Activated CD8-positive, alpha-beta T cell treated with anti-CD3 and anti-CD28 coated beads for 36 hours (primary cell): ENCODE measurements around the gene TTPAL. TPM values are rescaled to one million over a fixed set of nuclear protein-coding genes. Genes with fewer than 3 reads are reported as not detected.
A peak's percentile ranks its signal among the peaks of the same experiment; 100 is the strongest.

Experiments
- ATAC-seq: fragments of 200-7000 bp; cut with Tn5 transposase; one replicate; pipeline ENCODE4 v1.10.0; 2021; ENCODE audit warnings: mild to moderate bottlenecking, moderate library complexity
- CTCF ChIA-PET: fragments of 350-600 bp; sonication (Branson Sonifier 250); formaldehyde crosslinking; loops from one replicate; lab custom pipeline; 2021; ENCODE audit warnings: antibody characterized with exemption; lab: Charles Lee
- POLR2A ChIA-PET: fragments of 350-600 bp; sonication (Branson Sonifier 250); formaldehyde crosslinking; loops from one replicate; lab custom pipeline; 2021; ENCODE audit warnings: antibody characterized with exemption; lab: Charles Lee
- DNase-seq: peaks from one replicate; pipeline ENCODE4 v3.0.0-alpha.2; 2020
- H3K27ac Mint-ChIP-seq: one replicate; pipeline ENCODE4 v1.8.0; 2021; ENCODE audit warnings: mild to moderate bottlenecking, mixed read lengths
- H3K27me3 Mint-ChIP-seq: one replicate; pipeline ENCODE4 v1.8.0; 2021; ENCODE audit warnings: mixed read lengths
- H3K36me3 Mint-ChIP-seq: one replicate; pipeline ENCODE4 v1.8.0; 2021; ENCODE audit warnings: low read depth, mixed read lengths
- H3K4me1 Mint-ChIP-seq: one replicate; pipeline ENCODE4 v1.8.0; 2021; ENCODE audit warnings: low read depth, mixed read lengths
- H3K4me3 Mint-ChIP-seq: one replicate; pipeline ENCODE4 v1.8.0; 2021; ENCODE audit warnings: mild to moderate bottlenecking, moderate library complexity, mixed read lengths
- H3K9me3 Mint-ChIP-seq: one replicate; pipeline ENCODE4 v1.8.0; 2021; ENCODE audit warnings: mixed read lengths
- intact Hi-C: fragments of 100-400 bp; cut with micrococcal nuclease; formaldehyde crosslinking; loops from one replicate; pipeline ENCODE4 v1.10.0; 2022
- total RNA-seq, 2 experiments: library from RNA; stranded (reverse); gene quantifications; one replicate each; pipeline ENCODE4 v1.2.3, GENCODE V29; 2021
- TF ChIP-seq, protein P1 (sequence below): fragments of 200-600 bp; IDR thresholded peaks from one replicate; pipeline ENCODE4 v1.8.0; 2022; ENCODE audit warnings: antibody characterized with exemption, mild to moderate bottlenecking

The TTPAL gene
- total RNA-seq, 2 experiments from 2014 or later, result 15.2 to 19.5 TPM

DNA sequence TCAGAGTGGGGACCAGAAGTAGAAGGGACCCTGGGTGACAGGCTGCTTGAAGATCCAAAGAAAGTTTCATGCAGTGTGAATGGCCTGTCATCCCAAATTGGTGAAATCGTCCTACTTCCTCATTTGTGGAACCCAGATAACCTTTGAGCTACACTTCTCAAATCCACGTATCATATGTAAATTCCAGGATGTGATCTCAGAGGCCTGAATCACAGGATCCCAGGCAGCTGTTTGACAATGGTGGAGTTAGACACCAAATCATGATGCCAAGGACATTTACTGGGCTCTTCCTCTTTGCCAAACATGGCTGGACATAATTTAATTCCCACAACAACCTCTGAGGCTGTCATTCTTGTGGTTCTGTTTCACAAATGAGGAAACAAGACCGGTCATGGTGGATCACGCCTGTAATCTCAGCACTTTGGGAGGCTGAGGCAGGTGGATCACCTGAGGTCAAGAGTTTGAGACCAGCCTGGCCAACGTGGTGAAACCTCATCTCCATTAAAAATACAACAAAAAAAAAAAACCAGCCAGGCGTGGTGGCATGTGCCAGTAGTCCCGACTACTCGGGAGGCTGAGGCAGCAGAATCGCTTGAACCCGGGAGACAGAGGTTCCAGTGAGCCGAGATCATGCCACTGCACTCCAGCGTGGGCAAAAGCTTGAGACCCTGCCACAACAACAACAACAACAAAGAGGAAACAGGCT, 39.9 kb upstream of the TTPAL start:
- CTCF ChIA-PET, result no interaction called here
- Mint-ChIP-seq H3K27ac (no peak overlapping the region), H3K36me3 (no peaks in the 10 kb centered on the region), H3K27me3 (peaks cover 7% of the 10 kb centered on the region), H3K4me1 (no peaks in the 10 kb centered on the region), H3K4me3 (no peak overlapping the region), H3K9me3 (no peaks in the 10 kb centered on the region)
- TF ChIP-seq, protein P1, sequence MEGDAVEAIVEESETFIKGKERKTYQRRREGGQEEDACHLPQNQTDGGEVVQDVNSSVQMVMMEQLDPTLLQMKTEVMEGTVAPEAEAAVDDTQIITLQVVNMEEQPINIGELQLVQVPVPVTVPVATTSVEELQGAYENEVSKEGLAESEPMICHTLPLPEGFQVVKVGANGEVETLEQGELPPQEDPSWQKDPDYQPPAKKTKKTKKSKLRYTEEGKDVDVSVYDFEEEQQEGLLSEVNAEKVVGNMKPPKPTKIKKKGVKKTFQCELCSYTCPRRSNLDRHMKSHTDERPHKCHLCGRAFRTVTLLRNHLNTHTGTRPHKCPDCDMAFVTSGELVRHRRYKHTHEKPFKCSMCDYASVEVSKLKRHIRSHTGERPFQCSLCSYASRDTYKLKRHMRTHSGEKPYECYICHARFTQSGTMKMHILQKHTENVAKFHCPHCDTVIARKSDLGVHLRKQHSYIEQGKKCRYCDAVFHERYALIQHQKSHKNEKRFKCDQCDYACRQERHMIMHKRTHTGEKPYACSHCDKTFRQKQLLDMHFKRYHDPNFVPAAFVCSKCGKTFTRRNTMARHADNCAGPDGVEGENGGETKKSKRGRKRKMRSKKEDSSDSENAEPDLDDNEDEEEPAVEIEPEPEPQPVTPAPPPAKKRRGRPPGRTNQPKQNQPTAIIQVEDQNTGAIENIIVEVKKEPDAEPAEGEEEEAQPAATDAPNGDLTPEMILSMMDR, result no peak
- intact Hi-C loops, result no loop called here
- DNase-seq (no peak), ATAC-seq (no peak)
- POLR2A ChIA-PET, result no interaction called here

DNA sequence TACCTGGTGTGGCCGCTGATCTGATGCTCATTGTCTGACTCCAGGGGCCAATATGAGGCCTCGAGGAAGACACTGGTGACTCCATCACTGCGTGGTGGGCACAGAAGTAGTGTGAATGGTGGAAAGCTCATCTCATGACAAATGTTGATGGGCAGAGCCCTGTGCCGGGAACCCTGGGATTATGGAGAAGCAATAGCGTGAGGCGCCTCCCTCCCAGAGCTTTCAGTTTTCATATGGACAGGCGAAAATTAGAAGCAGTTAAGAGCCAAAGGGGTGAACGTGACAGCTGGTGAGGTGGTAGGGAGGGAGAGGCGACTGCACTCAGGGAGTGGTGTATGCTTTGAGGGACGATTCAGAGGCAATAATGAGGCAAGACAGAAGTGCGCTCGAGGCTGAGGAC, 39.3 kb upstream of the TTPAL start:
- H3K4me1 Mint-ChIP-seq, result no peaks in the 10 kb centered on the region
- ATAC-seq, result no peak
- ChIA-PET POLR2A (no interaction called here), CTCF (no interaction called here)
- DNase-seq, result no peak
- H3K27ac Mint-ChIP-seq, result no peak overlapping the region
- peaks cover 5% of the 10 kb centered on the region for H3K27me3 Mint-ChIP-seq
- intact Hi-C loops, result no loop called here
- no peak overlapping the region for H3K4me3 Mint-ChIP-seq
- H3K9me3 Mint-ChIP-seq, result no peaks in the 10 kb centered on the region
- TF ChIP-seq, protein P1, result no peak
- no peaks in the 10 kb centered on the region for H3K36me3 Mint-ChIP-seq

DNA sequence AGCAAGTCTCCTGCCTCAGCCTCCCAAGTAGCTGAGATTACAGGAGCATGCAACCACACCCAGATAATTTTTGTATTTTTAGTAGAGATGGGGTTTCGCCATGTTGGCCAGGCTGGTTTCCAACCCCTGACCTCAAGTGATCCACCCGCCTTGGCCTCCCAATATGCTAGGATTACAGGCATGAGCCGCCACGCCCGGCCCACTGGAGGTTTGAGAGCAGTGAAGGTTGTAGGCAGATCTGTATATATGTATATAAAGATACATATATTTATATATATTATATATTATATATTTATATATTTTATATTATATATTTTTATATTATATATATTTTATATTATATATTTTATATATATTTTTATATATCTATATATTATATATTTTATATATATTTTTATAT, 38.2 kb upstream of the TTPAL start:
- ATAC-seq, result no peak
- H3K27ac Mint-ChIP-seq, result no peak overlapping the region
- peak; percentile 7 for DNase-seq
- H3K36me3 Mint-ChIP-seq, result no peaks in the 10 kb centered on the region
- TF ChIP-seq, protein P1, result no peak
- peaks cover 1% of the 10 kb centered on the region for H3K27me3 Mint-ChIP-seq
- ChIA-PET CTCF (no interaction called here), POLR2A (no interaction called here)
- no peak overlapping the region for H3K4me3 Mint-ChIP-seq
- intact Hi-C loops, result no loop called here
- H3K4me1 Mint-ChIP-seq, result no peaks in the 10 kb centered on the region
- no peaks in the 10 kb centered on the region for H3K9me3 Mint-ChIP-seq

DNA sequence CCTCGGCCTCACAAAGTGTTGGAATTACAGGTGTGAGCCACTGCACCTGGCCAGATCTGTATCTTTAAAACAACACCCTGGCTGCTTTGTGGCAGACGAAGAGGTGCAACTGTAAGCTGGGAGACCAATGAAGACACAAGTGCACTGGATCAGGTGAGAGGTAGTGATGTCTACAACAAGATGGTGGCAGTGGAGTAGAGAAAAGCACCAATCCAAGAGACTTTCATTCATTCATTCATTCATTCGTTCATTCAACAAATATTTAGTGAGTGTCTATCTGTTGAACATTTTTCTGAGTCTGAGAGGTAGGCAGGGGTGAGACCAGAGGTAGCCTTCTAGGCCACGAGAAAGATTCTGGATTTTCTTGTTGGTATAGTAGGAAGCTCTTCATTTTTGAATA, 36.9 kb upstream of the TTPAL start:
- intact Hi-C loops, result no loop called here
- no peaks in the 10 kb centered on the region for H3K9me3 Mint-ChIP-seq
- peaks cover 1% of the 10 kb centered on the region for H3K27me3 Mint-ChIP-seq
- ATAC-seq, result no peak
- no peak overlapping the region for H3K27ac Mint-ChIP-seq
- DNase-seq, result peak; percentile 5
- TF ChIP-seq, protein P1, result no peak
- CTCF ChIA-PET, result no interaction called here
- no peaks in the 10 kb centered on the region for H3K4me1 Mint-ChIP-seq
- no peaks in the 10 kb centered on the region for H3K36me3 Mint-ChIP-seq
- POLR2A ChIA-PET, result interaction anchor here (0.8 kb wide), 1 partner anchor 24 kb away, joined by 3 read pairs; no protein-coding TSS in a partner anchor
- no peak overlapping the region for H3K4me3 Mint-ChIP-seq

DNA sequence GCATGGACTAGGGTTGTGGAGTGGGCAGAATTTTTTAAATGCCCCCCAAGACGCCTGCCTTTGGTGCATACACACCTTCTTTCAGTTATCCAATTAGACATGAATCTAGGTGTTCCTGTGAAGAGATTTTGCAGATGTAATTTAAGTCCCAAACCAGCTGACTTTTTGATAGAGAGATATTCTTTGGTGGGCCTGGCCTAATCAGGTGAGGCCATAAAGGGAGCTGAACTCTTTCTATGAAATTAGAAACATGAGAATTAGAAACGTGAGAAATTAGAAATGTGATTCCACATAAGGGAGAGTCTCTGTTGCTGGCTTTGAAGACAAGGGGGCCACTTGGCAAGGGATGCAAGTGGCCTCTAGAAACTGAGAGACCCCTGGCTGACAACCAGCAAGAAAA, 36.4 kb upstream of the TTPAL start:
- no peak overlapping the region for H3K27ac Mint-ChIP-seq
- no peak overlapping the region for H3K4me3 Mint-ChIP-seq
- H3K36me3 Mint-ChIP-seq, result no peaks in the 10 kb centered on the region
- H3K9me3 Mint-ChIP-seq, result no peaks in the 10 kb centered on the region
- no peaks in the 10 kb centered on the region for H3K4me1 Mint-ChIP-seq
- peaks cover 1% of the 10 kb centered on the region for H3K27me3 Mint-ChIP-seq
- ChIA-PET CTCF (interaction anchor here (1.2 kb wide), 1 partner anchor 222 kb away, joined by 3 read pairs; no protein-coding TSS in a partner anchor), POLR2A (interaction anchor here (0.7 to 1.1 kb wide), 2 partner anchors 12 to 113 kb away, joined by 3 read pairs; no protein-coding TSS in a partner anchor)
- TF ChIP-seq, protein P1, result no peak
- ATAC-seq, result no peak
- intact Hi-C loops, result no loop called here
- no peak for DNase-seq
